Breast epithelium (tissue), 4 donors: ENCODE results near the gene SH2D3C. TPM values are rescaled to one million over a fixed set of nuclear protein-coding genes. Genes with fewer than 3 reads are reported as not detected.

Experiments used
- DNase-seq, 2 donors: peaks; one replicate each; pipeline ENCODE4 v3.0.0-alpha.2; 2019; ENCODE audit warnings: low spot score in 2 of 2
- H3K27ac ChIP-seq, 2 donors: fragments of 200-600 bp; sonication (generic) in 1 of 2; one replicate each; pipeline ENCODE4 v1.5.1; 2016 to 2019; ENCODE audit warnings: mild to moderate bottlenecking in 1 of 2
- H3K27me3 ChIP-seq, 2 donors: fragments of 200-600 bp; sonication (generic) in 1 of 2; one replicate each; pipeline versions ENCODE4 v1.5.1 to v1.6.0; 2017 to 2019; ENCODE audit warnings: control low read depth in 1 of 2, mild to moderate bottlenecking in 1 of 2
- H3K36me3 ChIP-seq: fragments of 200-600 bp; one replicate; pipeline ENCODE4 v1.5.1; 2019
- H3K4me1 ChIP-seq, 2 donors: fragments of 200-600 bp; sonication (generic); one replicate each; pipeline ENCODE4 v1.5.1; 2016 to 2019; ENCODE audit warnings: control low read depth in 1 of 2
- H3K4me3 ChIP-seq, 3 donors: fragments of 200-600 bp; sonication (generic); 1 replicate in 2 of 3; 2 replicates in 1 of 3; pipeline ENCODE4 v1.5.1; 2016 to 2019; ENCODE audit warnings: mild to moderate bottlenecking in 3 of 3, moderate library complexity in 2 of 3
- H3K9me3 ChIP-seq, 2 donors: fragments of 200-600 bp; sonication (generic) in 1 of 2; one replicate each; pipeline ENCODE4 v1.5.1; 2016 to 2019; ENCODE audit warnings: control low read depth in 1 of 2
- CTCF ChIP-seq, 3 donors: fragments of 450-650 bp; IDR thresholded peaks; one replicate each; pipeline ENCODE4 v1.5.1; 2016 to 2017; ENCODE audit warnings: antibody characterized with exemption in 3 of 3, mild to moderate bottlenecking in 3 of 3, moderate library complexity in 3 of 3
- POLR2A ChIP-seq: fragments of 450-650 bp; IDR thresholded peaks from one replicate; pipeline ENCODE4 v1.6.1; 2016; ENCODE audit warnings: antibody characterized with exemption, mild to moderate bottlenecking, moderate library complexity
- POLR2AphosphoS5 ChIP-seq, 3 donors: sonication (generic); formaldehyde crosslinking; IDR thresholded peaks; one replicate each; pipeline ENCODE4 v1.6.1; 2017; ENCODE audit warnings: antibody characterized with exemption in 3 of 3
- intact Hi-C: fragments of 100-400 bp; cut with DNase I; formaldehyde crosslinking; loops from one replicate; pipeline ENCODE4 v1.15.1; 2023; ENCODE audit warnings: low total_unique reads
- total RNA-seq, 3 donors: library from RNA; depleted of rRNA; stranded (reverse); fragments of >200 nt; gene quantifications; one replicate each; pipeline ENCODE4 v1.1.0, GENCODE V29; 2016

Gene SH2D3C
- total RNA-seq, 3 donors from 2014 or later: 6.0 to 15.4 (median 6.9) TPM

DNA sequence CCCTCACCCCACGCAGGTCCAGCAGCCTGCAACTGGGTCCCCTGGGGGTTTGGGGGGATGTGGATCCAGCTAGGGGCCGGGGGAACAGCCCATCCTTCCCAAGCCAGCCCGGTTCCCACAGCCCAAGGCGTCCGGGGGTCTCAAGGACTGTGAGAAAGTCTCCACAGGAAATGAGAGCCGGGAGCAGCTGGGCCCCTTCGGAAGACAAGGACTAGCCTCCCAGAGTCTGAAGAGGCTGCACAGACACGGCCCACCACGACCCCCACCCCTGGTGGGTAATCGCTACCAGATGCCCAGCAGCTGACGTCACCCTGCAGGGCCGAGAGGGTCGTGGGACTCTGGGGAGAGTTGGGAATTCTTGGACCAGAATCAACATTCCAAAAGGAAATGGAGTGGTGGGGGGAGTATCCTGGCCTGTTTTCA is 10.5 kb downstream of the SH2D3C start:
- intact Hi-C loops: no loop called here
- no peaks in the 10 kb centered on the region for H3K9me3 ChIP-seq
- no peaks in the 10 kb centered on the region for H3K27me3 ChIP-seq
- H3K36me3 ChIP-seq: no peaks in the 10 kb centered on the region
- DNase-seq: no peak
- H3K4me3 ChIP-seq: peak overlapping the region; percentile 2 to 46 (median 9)
- peak overlapping the region; percentile 36 to 72 for H3K27ac ChIP-seq
- TF ChIP-seq POLR2AphosphoS5 (IDR thresholded peaks at IDR 0.05): no peak
- no peak for TF ChIP-seq POLR2A
- no peak for TF ChIP-seq CTCF (IDR thresholded peaks at IDR 0.05)
- H3K4me1 ChIP-seq: no peaks in the 10 kb centered on the region

DNA sequence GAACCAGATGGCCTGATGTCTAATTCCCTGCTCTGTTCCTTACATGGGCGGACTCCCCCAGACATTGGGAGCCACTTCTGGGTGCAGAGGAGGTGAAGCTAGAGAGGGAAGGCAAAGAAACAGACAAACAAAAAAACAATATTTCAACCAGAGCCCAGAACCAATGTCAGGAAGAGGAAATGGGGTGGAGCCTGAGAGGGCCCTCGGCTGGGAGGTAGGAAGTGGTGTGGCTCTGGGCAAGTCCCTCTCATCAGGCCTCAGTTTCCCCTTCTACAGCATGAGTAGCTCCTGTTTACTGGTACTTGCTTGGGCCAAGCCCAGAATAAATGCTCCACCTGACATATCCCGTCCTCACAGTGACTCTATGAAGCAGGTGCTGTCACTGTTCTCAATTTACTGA is 11.1 kb downstream of the SH2D3C start:
- Histone ChIP-seq H3K36me3 (no peaks in the 10 kb centered on the region), H3K27ac (peak overlapping the region; percentile 36 to 72), H3K9me3 (no peaks in the 10 kb centered on the region), H3K4me1 (no peaks in the 10 kb centered on the region), H3K27me3 (no peaks in the 10 kb centered on the region), H3K4me3 (peak overlapping the region in 2 of 3 donors; percentile 9 to 46)
- TF ChIP-seq POLR2A (no peak), POLR2AphosphoS5 (IDR thresholded peaks at IDR 0.05) (no peak), CTCF (IDR thresholded peaks at IDR 0.05) (no peak)
- no peak for DNase-seq
- intact Hi-C loops: no loop called here

- DNase-seq: no peak
- Histone ChIP-seq H3K36me3 (no peaks in the 10 kb centered on the region), H3K9me3 (no peaks in the 10 kb centered on the region), H3K4me3 (no peak overlapping the region), H3K4me1 (no peaks in the 10 kb centered on the region), H3K27me3 (no peaks in the 10 kb centered on the region), H3K27ac (no peak overlapping the region)
- intact Hi-C loops: no loop called here
- no peak for TF ChIP-seq POLR2AphosphoS5 (IDR thresholded peaks at IDR 0.05)
- no peak for TF ChIP-seq CTCF (IDR thresholded peaks at IDR 0.05)
- TF ChIP-seq POLR2A: no peak
Measured at GRCh38 chr9:127765418-127765817, 13.0 kb downstream of the SH2D3C start.

DNA sequence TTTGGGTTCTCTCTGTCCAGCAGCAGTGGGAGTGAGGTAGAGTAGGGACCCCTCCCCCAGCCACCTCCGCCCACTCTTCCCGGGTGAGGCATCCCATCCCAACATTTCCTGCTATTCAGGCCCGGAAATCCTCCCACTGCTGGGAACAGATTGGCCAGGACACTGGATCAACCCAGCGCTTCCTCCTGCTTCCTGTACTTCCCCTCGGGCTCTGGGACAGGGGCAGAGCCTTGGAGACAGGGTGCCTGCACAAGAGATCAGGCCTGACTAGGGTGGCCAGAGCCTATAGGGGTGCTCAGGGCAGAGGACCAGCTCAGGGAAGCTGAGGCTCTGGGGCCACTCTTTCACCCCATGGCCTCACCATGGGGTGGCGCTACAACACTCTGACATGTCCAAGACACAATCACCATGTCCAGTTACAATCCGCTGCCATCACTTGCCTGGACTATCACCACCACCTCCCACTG is 14.5 kb downstream of the SH2D3C start:
- no peaks in the 10 kb centered on the region for H3K4me1 ChIP-seq
- no peaks in the 10 kb centered on the region for H3K27me3 ChIP-seq
- H3K4me3 ChIP-seq: no peak overlapping the region
- H3K9me3 ChIP-seq: no peaks in the 10 kb centered on the region
- peak overlapping the region; percentile 17 to 84 for H3K27ac ChIP-seq
- DNase-seq: no peak
- TF ChIP-seq POLR2A (no peak), POLR2AphosphoS5 (IDR thresholded peaks at IDR 0.05) (peak in 2 of 3 donors; percentile 73 to 84), CTCF (IDR thresholded peaks at IDR 0.05) (peak in 1 of 3 donors; percentile 16)
- intact Hi-C loops: no loop called here
- H3K36me3 ChIP-seq: no peaks in the 10 kb centered on the region

DNA sequence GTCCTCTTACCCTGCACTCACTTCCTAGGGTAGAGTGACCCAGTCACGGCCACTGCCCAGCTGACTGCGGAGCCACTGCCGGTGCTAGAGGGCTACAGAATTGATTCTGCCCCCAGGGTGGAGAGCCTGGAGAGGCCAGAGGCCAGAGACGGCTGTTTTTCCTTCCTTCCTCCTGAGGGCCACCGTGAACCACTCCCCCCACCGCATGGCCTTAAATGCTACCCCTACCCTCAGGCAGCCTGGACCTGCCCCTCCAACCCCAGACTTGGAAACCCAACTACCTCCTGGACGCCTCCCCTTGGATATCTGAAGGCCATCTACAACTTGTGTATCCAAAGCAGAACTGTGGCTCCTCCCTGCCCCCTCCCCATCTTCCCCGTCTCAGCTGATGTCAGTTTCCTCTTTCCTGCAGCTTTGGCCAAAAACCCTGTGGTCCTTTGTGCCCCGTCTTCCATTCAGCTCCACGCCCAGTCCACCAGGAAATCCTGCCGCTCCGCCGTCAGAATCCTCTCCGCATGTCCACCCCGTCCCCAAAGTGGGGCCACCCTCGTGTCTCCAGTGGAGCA is 16.3 kb downstream of the SH2D3C start:
- DNase-seq: no peak
- Histone ChIP-seq H3K27ac (peak overlapping the region in 1 of 2 donors; percentile 84), H3K36me3 (no peaks in the 10 kb centered on the region), H3K4me1 (no peaks in the 10 kb centered on the region), H3K9me3 (no peaks in the 10 kb centered on the region), H3K27me3 (no peaks in the 10 kb centered on the region), H3K4me3 (peak overlapping the region in 1 of 3 donors; percentile 37)
- TF ChIP-seq POLR2A: no peak
- TF ChIP-seq POLR2AphosphoS5 (IDR thresholded peaks at IDR 0.05): peak in 1 of 3 donors; percentile 21
- no peak for TF ChIP-seq CTCF (IDR thresholded peaks at IDR 0.05)
- intact Hi-C loops: no loop called here
